ENCODE results near the gene VAMP5.
A peak's percentile ranks its signal among the peaks of the same experiment; 100 is the strongest.

Gene VAMP5

DNA sequence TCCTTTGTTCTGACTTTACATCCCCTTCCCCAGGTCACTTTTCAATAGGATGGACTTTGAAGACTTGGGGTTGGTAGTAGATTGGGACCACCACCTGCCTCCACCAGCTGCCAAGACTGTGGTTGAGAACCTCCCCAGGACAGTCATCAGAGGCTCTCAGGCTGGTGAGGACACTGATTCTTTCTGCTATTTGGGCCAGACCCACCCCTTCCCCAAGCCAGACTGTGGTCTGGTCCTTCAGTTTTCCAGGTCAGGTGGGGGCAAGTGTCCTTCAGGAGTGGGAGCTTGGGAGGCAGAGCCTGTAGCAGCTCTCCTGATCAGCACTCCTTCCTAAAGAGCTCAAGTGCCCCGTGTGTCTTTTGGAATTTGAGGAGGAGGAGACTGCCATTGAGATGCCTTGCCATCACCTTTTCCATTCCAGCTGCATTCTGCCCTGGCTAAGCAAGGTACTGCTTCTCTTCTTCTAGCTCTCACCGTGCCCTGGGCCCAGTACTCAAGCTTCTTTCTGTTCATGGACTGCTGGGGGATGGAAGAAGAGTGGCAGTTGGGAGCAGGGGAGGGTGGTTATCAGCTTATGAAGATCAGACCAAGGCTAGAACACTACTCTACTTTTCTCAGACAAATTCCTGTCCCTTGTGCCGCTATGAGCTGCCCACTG is 12.4 kb downstream of the VAMP5 start:
- Histone ChIP-seq H3K4me1 (ENCODE audit: insufficient read depth, poor library complexity, severe bottlenecking) (no peaks in the 10 kb centered on the region), H3K27ac (ENCODE audit: poor library complexity, severe bottlenecking) (peak overlapping the region; percentile 70), H3K27me3 (ENCODE audit: insufficient read depth, poor library complexity, severe bottlenecking) (no peaks in the 10 kb centered on the region), H3K9me3 (ENCODE audit: severe bottlenecking) (no peaks in the 10 kb centered on the region), H3K36me3 (ENCODE audit: low read depth) (peaks cover 24% of the 10 kb centered on the region), H3K4me3 (ENCODE audit: severe bottlenecking) (peak overlapping the region; percentile 63)
- DNase-seq (ENCODE audit: low spot score): no peak
- no peak for ATAC-seq (ENCODE audit: low read depth)
- no peak for TF ChIP-seq CTCF (IDR thresholded peaks at IDR 0.05; ENCODE audit: poor library complexity, severe bottlenecking)

DNA sequence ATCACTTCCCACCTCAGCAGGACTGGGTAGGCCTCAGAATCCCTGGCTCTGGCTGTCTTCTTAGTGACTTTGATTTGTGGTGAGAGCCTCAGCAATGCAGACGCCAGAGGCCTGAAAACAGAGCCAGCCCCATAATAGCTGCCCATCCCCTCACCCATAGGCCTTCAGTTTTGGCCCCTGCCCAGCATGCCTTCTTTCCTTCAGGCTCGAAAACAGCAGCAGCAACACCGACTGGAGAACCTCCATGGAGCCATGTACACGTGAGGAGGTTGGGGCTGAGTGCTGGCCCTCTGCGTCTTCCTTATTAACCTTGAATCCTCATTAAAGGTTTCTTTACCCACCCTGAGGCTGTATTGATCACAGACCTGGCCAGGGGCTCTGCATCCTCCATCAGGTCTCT is 13.0 kb downstream of the VAMP5 start:
- Histone ChIP-seq H3K27me3 (ENCODE audit: insufficient read depth, poor library complexity, severe bottlenecking) (no peaks in the 10 kb centered on the region), H3K4me3 (ENCODE audit: severe bottlenecking) (no peak overlapping the region), H3K27ac (ENCODE audit: poor library complexity, severe bottlenecking) (no peak overlapping the region), H3K9me3 (ENCODE audit: severe bottlenecking) (no peaks in the 10 kb centered on the region), H3K36me3 (ENCODE audit: low read depth) (peaks cover 24% of the 10 kb centered on the region), H3K4me1 (ENCODE audit: insufficient read depth, poor library complexity, severe bottlenecking) (no peaks in the 10 kb centered on the region)
- ATAC-seq (ENCODE audit: low read depth) (no peak), DNase-seq (ENCODE audit: low spot score) (no peak)
- no peak for TF ChIP-seq CTCF (IDR thresholded peaks at IDR 0.05; ENCODE audit: poor library complexity, severe bottlenecking)

- no peak for TF ChIP-seq CTCF (IDR thresholded peaks at IDR 0.05; ENCODE audit: poor library complexity, severe bottlenecking)
- H3K9me3 ChIP-seq (ENCODE audit: severe bottlenecking): no peaks in the 10 kb centered on the region
- no peak overlapping the region for H3K27ac ChIP-seq (ENCODE audit: poor library complexity, severe bottlenecking)
- no peak for DNase-seq (ENCODE audit: low spot score)
- H3K4me3 ChIP-seq (ENCODE audit: severe bottlenecking): no peak overlapping the region
- peaks cover 2% of the 10 kb centered on the region for H3K4me1 ChIP-seq (ENCODE audit: insufficient read depth, poor library complexity, severe bottlenecking)
- H3K36me3 ChIP-seq (ENCODE audit: low read depth): peaks cover 24% of the 10 kb centered on the region
- ATAC-seq (ENCODE audit: low read depth): no peak
- no peaks in the 10 kb centered on the region for H3K27me3 ChIP-seq (ENCODE audit: insufficient read depth, poor library complexity, severe bottlenecking)
These were observed 14.5 kb downstream of the VAMP5 start for GRCh38 chr2:85598594-85599340.

- no peak for DNase-seq (ENCODE audit: low spot score)
- H3K36me3 ChIP-seq (ENCODE audit: low read depth): peaks cover 24% of the 10 kb centered on the region
- TF ChIP-seq CTCF (IDR thresholded peaks at IDR 0.05; ENCODE audit: poor library complexity, severe bottlenecking): no peak
- H3K27ac ChIP-seq (ENCODE audit: poor library complexity, severe bottlenecking): no peak overlapping the region
- H3K27me3 ChIP-seq (ENCODE audit: insufficient read depth, poor library complexity, severe bottlenecking): no peaks in the 10 kb centered on the region
- H3K4me1 ChIP-seq (ENCODE audit: insufficient read depth, poor library complexity, severe bottlenecking): peaks cover 11% of the 10 kb centered on the region
- no peak for ATAC-seq (ENCODE audit: low read depth)
- no peaks in the 10 kb centered on the region for H3K9me3 ChIP-seq (ENCODE audit: severe bottlenecking)
- no peak overlapping the region for H3K4me3 ChIP-seq (ENCODE audit: severe bottlenecking)
These were observed 15.4 kb downstream of the VAMP5 start for GRCh38 chr2:85599468-85600234.
